K562 (cell line): ENCODE results near the gene SH3BP4. TPM values are rescaled to one million over a fixed set of nuclear protein-coding genes. Genes with fewer than 3 reads are reported as not detected.

Source experiments
- ATAC-seq: fragments of 200-7000 bp; cut with Tn5 transposase; 3 replicates; pipeline ENCODE4 v1.9.1; 2020; ENCODE audit warnings: moderate library complexity
- BruUV-seq: library from RNA; stranded (reverse); fragments of 400-500 nt; replicated peaks from 2 replicates; lab custom pipeline; 2021; lab: Mats Ljungman, UMichigan
- CTCF ChIA-PET: fragments of 300-600 bp; formaldehyde crosslinking; extraction: SDS; loops from one replicate; lab custom pipeline; 2021; ENCODE audit warnings: low intra/inter-chr PET ratio; lab: Yijun Ruan, JAX
- POLR2A ChIA-PET: fragments of 300-600, 350-650 bp; sonication (Branson Sonifier 250); formaldehyde crosslinking; extraction: SDS; loops from one replicate; lab custom pipeline; 2021; ENCODE audit warnings: antibody characterized with exemption, inconsistent platforms; lab: Yijun Ruan, JAX
- DNase-seq, 4 experiments: peaks; one replicate each; pipeline versions ENCODE4 v3.0.0 to v3.0.0-alpha.2; 2011 to 2018; ENCODE audit warnings: low spot score in 3 of 4, mixed read lengths in 3 of 4; ENCODE audit errors: extremely low read depth in 1 of 4
- FAIRE-seq: peaks from 2 replicates; lab custom pipeline; 2011; peaks lifted over from hg19 to GRCh38; lab: Jason Lieb, UNC
- H2AFZ ChIP-seq: 2 replicates; pipeline ENCODE4 v1.6.0; 2011; ENCODE audit warnings: low read depth, low read length, control low read depth, inconsistent platforms
- H3K27ac ChIP-seq: fragments of 200-600 bp; 3 replicates; pipeline ENCODE4 v1.8.0; 2011; ENCODE audit warnings: low read depth, mild to moderate bottlenecking, control low read depth, inconsistent platforms, low read length, moderate library complexity, mixed read lengths; ENCODE audit errors: extremely low read depth
- H3K27me3 ChIP-seq, 2 experiments: fragments of 300-600 bp in 1 of 2; 2 replicates in 1 of 2; 3 replicates in 1 of 2; pipeline versions ENCODE4 v1.6.0 to v1.8.0; 2011; ENCODE audit warnings: inconsistent platforms in 2 of 2, low read length in 2 of 2, mild to moderate bottlenecking in 1 of 2, mixed read lengths in 1 of 2, moderate library complexity in 1 of 2; ENCODE audit not compliant: control insufficient read depth in 2 of 2, insufficient read depth in 2 of 2
- H3K36me3 ChIP-seq: fragments of 300-600 bp; 3 replicates; pipeline ENCODE4 v1.8.0; 2011; ENCODE audit warnings: mild to moderate bottlenecking, low read length, inconsistent platforms; ENCODE audit not compliant: control insufficient read depth, insufficient read depth
- H3K4me1 ChIP-seq, 2 experiments: fragments of 200-600 bp in 1 of 2; replicated peaks in 1 of 2; 2 replicates in 1 of 2; 3 replicates in 1 of 2; pipeline versions ENCODE4 v1.5.1 to v1.8.0; 2011; ENCODE audit warnings: inconsistent platforms in 2 of 2, low read length in 2 of 2, mild to moderate bottlenecking in 1 of 2, mixed read lengths in 1 of 2, moderate library complexity in 1 of 2; ENCODE audit not compliant: control insufficient read depth in 2 of 2, insufficient read depth in 2 of 2
- H3K4me2 ChIP-seq: 2 replicates; pipeline ENCODE4 v1.6.1; 2011; ENCODE audit warnings: low read length, control low read depth, inconsistent platforms, mixed read lengths; ENCODE audit not compliant: insufficient read depth
- H3K4me3 ChIP-seq: fragments of 200-600 bp; sonication (generic), shearing (Covaris generic); 2 replicates; pipeline ENCODE4 v1.5.1; 2016; ENCODE audit warnings: control low read depth, inconsistent platforms
- H3K79me2 ChIP-seq: fragments of 200-600 bp; 3 replicates; pipeline ENCODE4 v1.8.0; 2011; ENCODE audit warnings: low read length, inconsistent platforms; ENCODE audit not compliant: control insufficient read depth, insufficient read depth
- H3K9ac ChIP-seq, 2 experiments: 2 replicates each; pipeline versions ENCODE4 v1.6.0 to v1.6.1; 2011; ENCODE audit warnings: low read depth in 2 of 2, low read length in 2 of 2, control low read depth in 1 of 2, inconsistent platforms in 1 of 2, mild to moderate bottlenecking in 1 of 2, mixed read lengths in 1 of 2; ENCODE audit not compliant: insufficient read depth in 1 of 2
- H3K9me1 ChIP-seq: one replicate; pipeline ENCODE4 v1.6.0; 2011; ENCODE audit warnings: inconsistent platforms, mild to moderate bottlenecking, low read length, moderate library complexity; ENCODE audit not compliant: control insufficient read depth, insufficient read depth
- H3K9me3 ChIP-seq: replicated peaks from 2 replicates; pipeline ENCODE4 v1.5.1; 2011; ENCODE audit warnings: low read depth, low read length, inconsistent platforms; ENCODE audit not compliant: control insufficient read depth, insufficient read depth
- H4K20me1 ChIP-seq: replicated peaks from 2 replicates; pipeline ENCODE4 v1.6.1; 2011; ENCODE audit warnings: low read length, inconsistent platforms, mixed read lengths; ENCODE audit not compliant: control insufficient read depth, insufficient read depth
- CBX3 ChIP-seq, 2 experiments: IDR thresholded peaks; 1 replicate in 1 of 2; 2 replicates in 1 of 2; pipeline ENCODE4 v1.6.1; 2012; ENCODE audit warnings: inconsistent platforms in 2 of 2, low read length in 2 of 2, borderline replicate concordance in 1 of 2, control low read depth in 1 of 2
- CHD2 ChIP-seq: IDR thresholded peaks from 2 replicates; pipeline ENCODE4 v1.6.1; 2011; ENCODE audit warnings: low read depth, low read length
- DNMT1 ChIP-seq: fragments of 450-650 bp; IDR thresholded peaks from 2 replicates; pipeline ENCODE4 v1.6.1; 2016; ENCODE audit warnings: antibody characterized with exemption, mild to moderate bottlenecking
- ETV6 ChIP-seq, 3 experiments: fragments of 150-350 bp in 1 of 3; sonication (generic) in 1 of 3; formaldehyde crosslinking in 1 of 3; IDR thresholded peaks; 2 replicates each; pipeline versions ENCODE4 v1.6.1 to v1.8.0; 2014 to 2022; ENCODE audit warnings: borderline replicate concordance in 2 of 3, low read depth in 2 of 3, antibody characterized with exemption in 1 of 3, low read length in 1 of 3, mild to moderate bottlenecking in 1 of 3, missing genetic modification reagents in 1 of 3
- GATAD2A ChIP-seq: fragments of 450-650 bp; IDR thresholded peaks from 2 replicates; pipeline ENCODE4 v1.6.1; 2017
- ID3 ChIP-seq, 2 experiments: fragments of 250-450 bp in 1 of 2; fragments of 450-650 bp in 1 of 2; sonication (Bioruptor Pico) in 1 of 2; IDR thresholded peaks; 2 replicates each; pipeline versions ENCODE4 v1.6.1 to v1.8.0; 2016 to 2021; ENCODE audit warnings: mild to moderate bottlenecking in 2 of 2, moderate library complexity in 2 of 2, missing compliant biosample characterization in 1 of 2, missing genetic modification characterization in 1 of 2
- JUN ChIP-seq, 2 experiments: sonication (generic) in 1 of 2; formaldehyde crosslinking in 1 of 2; IDR thresholded peaks; 2 replicates each; pipeline versions ENCODE4 v1.6.1 to v1.8.0; 2012 to 2022; ENCODE audit warnings: borderline replicate concordance in 2 of 2, mild to moderate bottlenecking in 2 of 2, improper control_type of control experiment in 1 of 2, low read depth in 1 of 2, low read length in 1 of 2, missing genetic modification reagents in 1 of 2
- MAX ChIP-seq: sonication (generic); formaldehyde crosslinking; IDR thresholded peaks from 2 replicates; pipeline ENCODE4 v1.9.0; 2022; ENCODE audit warnings: mild to moderate bottlenecking, missing genetic modification reagents
- PHF8 ChIP-seq: fragments of 200-600 bp; sonication (generic); IDR thresholded peaks from 2 replicates; pipeline ENCODE4 v1.6.1; 2012; ENCODE audit warnings: mixed run types, mild to moderate bottlenecking, inconsistent platforms, low read length, moderate library complexity, borderline replicate concordance
- PREB ChIP-seq: sonication (generic); formaldehyde crosslinking; IDR thresholded peaks from 2 replicates; pipeline ENCODE4 v1.8.1; 2023; ENCODE audit warnings: mild to moderate bottlenecking, missing genetic modification reagents
- RFX1 ChIP-seq: fragments of 450-650 bp; IDR thresholded peaks from 2 replicates; pipeline ENCODE4 v1.6.1; 2016; ENCODE audit warnings: mild to moderate bottlenecking, moderate library complexity
- ZNF174 ChIP-seq: fragments of 250-450 bp; sonication (Bioruptor Pico); IDR thresholded peaks from 2 replicates; pipeline ENCODE4 v1.4.0; 2020; ENCODE audit warnings: mild to moderate bottlenecking
- ZNF217 ChIP-seq: sonication (generic); formaldehyde crosslinking; IDR thresholded peaks from 2 replicates; pipeline ENCODE4 v1.8.0; 2022; ENCODE audit warnings: mild to moderate bottlenecking, missing genetic modification reagents
- ZNF589 ChIP-seq: fragments of 200-800 bp; sonication (Bioruptor generic); IDR thresholded peaks from 2 replicates; pipeline ENCODE4 v1.6.1; 2016; ENCODE audit warnings: low read depth, missing genetic modification characterization, missing compliant biosample characterization
- WGBS: fragments of 100-300 bp; shearing (Covaris generic); methylation state at CpG from one replicate; pipeline ENCODE4 v1.1.6; 2016; ENCODE audit warnings: low coverage, mixed read lengths; ENCODE audit not compliant: insufficient coverage; ENCODE audit errors: missing lambda C conversion rate; 5-methylcytosine and 5-hydroxymethylcytosine counted together
- in situ Hi-C: fragments of 300-500 bp; cut with MboI; formaldehyde crosslinking; loops from 4 replicates; pipeline ENCODE4 v1.15.0; 2018; ENCODE audit warnings: inconsistent platforms, mixed read lengths
- intact Hi-C: fragments of 100-400 bp; cut with micrococcal nuclease; formaldehyde crosslinking; loops from 2 replicates; pipeline ENCODE4 v1.14.2; 2022
- polyA plus RNA-seq, 8 experiments: library from polyadenylated mRNA; depleted of rRNA in 4 of 8; stranded (reverse) in 5 of 8; unstranded in 3 of 8; fragments of >200 nt; fragmentation: Nextera tagmentation in 2 of 8; fragmentation: Illumina TruSeq in 1 of 8; extraction: Ambion mirVana in 2 of 8; extraction: Trizol in 1 of 8; gene quantifications; 2 replicates each; pipeline versions ENCODE4 v1.2.1 to v1.2.3, GENCODE V29; 2011 to 2014; ENCODE audit warnings: inconsistent platforms in 1 of 8, missing spikeins in 1 of 8
- total RNA-seq, 7 experiments: library from RNA; depleted of rRNA in 6 of 7; stranded (reverse); fragments of >200 nt in 6 of 7; fragmentation: Illumina TruSeq in 2 of 7; extraction: Trizol in 2 of 7; gene quantifications; 2 replicates each; pipeline versions ENCODE4 v1.2.1 to v1.2.3, GENCODE V29; 2011 to 2021; ENCODE audit warnings: low replicate concordance in 1 of 7

The SH3BP4 gene
- total and polyA plus RNA-seq, 9 of the 15 experiments (the other 6 are each of a cell fraction or from before 2014, with no cell fraction given) = 0.03 to 0.28 (median 0.27) TPM; not detected in 6

- no peak overlapping the region for H3K27ac ChIP-seq
- in situ Hi-C loops = no loop called here
Measured at GRCh38 chr2:234993541-234993981, 41.7 kb downstream of the SH3BP4 start.

GRCh38 chr2:234994438-234995321, 42.9 kb downstream of the SH3BP4 start:
- no peak overlapping the region for H2AFZ ChIP-seq
- peaks cover 0 to 66% of the 10 kb centered on the region in 2 experiments for H3K27me3 ChIP-seq
- ChIA-PET CTCF (no interaction called here), POLR2A (no interaction called here)
- no peaks in the 10 kb centered on the region for H3K4me1 ChIP-seq
- in situ Hi-C loops (no loop called here), intact Hi-C loops (no loop called here)
- H3K79me2 ChIP-seq = no peaks in the 10 kb centered on the region
- no peak overlapping the region for H3K27ac ChIP-seq
- H4K20me1 ChIP-seq = no peaks in the 10 kb centered on the region
- no peak for DNase-seq
- no peak overlapping the region for H3K4me2 ChIP-seq
- BruUV-seq = no TSS peak
- under 1% methylated on average over 20 of the region's 29 CpGs for WGBS
- H3K9me1 ChIP-seq = no peaks in the 10 kb centered on the region
- no peaks in the 10 kb centered on the region for H3K9me3 ChIP-seq
- no peaks in the 10 kb centered on the region for H3K36me3 ChIP-seq
- no peak for FAIRE-seq
- H3K9ac ChIP-seq = no peak overlapping the region
- H3K4me3 ChIP-seq = no peak overlapping the region
- no peak for ATAC-seq
- no peak for TF ChIP-seq ID3 (CRISPR knock-in tag; IDR thresholded peaks at IDR 0.05)
- TF ChIP-seq ID3 (tag; IDR thresholded peaks at IDR 0.05) = no peak
- no peak for TF ChIP-seq ZNF589 (CRISPR knock-in tag)
- TF ChIP-seq DNMT1 = no peak
- no peak for TF ChIP-seq MAX (CRISPR knock-in tag)
- no peak for TF ChIP-seq RFX1
- no peak for TF ChIP-seq GATAD2A
- TF ChIP-seq CHD2 = no peak
- TF ChIP-seq PREB = no peak
- TF ChIP-seq ETV6 (IDR thresholded peaks at IDR 0.05; ENCODE audit: borderline replicate concordance in 1 of 2, low read depth in 2 of 2, low read length in 1 of 2) = no peak
- no peak for TF ChIP-seq ETV6 (CRISPR knock-in tag; IDR thresholded peaks at IDR 0.05; ENCODE audit: borderline replicate concordance)
- no peak for TF ChIP-seq CBX3 (IDR thresholded peaks at IDR 0.05; ENCODE audit: borderline replicate concordance in 1 of 2, low read length in 2 of 2)
- TF ChIP-seq ZNF174 = no peak

More at GRCh38 chr2:234993541-234993981, 41.7 kb downstream of the SH3BP4 start:
- H4K20me1 ChIP-seq = no peaks in the 10 kb centered on the region
- BruUV-seq = no TSS peak
- ChIA-PET POLR2A (no interaction called here), CTCF (no interaction called here)
- intact Hi-C loops = no loop called here
- WGBS = 4% methylated on average over 11 of the region's 11 CpGs
- H3K4me1 ChIP-seq = no peaks in the 10 kb centered on the region
- DNase-seq (no peak), FAIRE-seq (no peak), ATAC-seq (no peak)
- no peak overlapping the region for H3K4me3 ChIP-seq
- no peak overlapping the region for H3K9ac ChIP-seq
- peaks cover 0 to 63% of the 10 kb centered on the region in 2 experiments for H3K27me3 ChIP-seq
- H3K79me2 ChIP-seq = no peaks in the 10 kb centered on the region
- H3K4me2 ChIP-seq = no peak overlapping the region
- no peak for TF ChIP-seq ZNF217 (CRISPR knock-in tag)
- no peak for TF ChIP-seq JUN (IDR thresholded peaks at IDR 0.05; ENCODE audit: borderline replicate concordance, low read depth, low read length)
- TF ChIP-seq JUN (CRISPR knock-in tag; IDR thresholded peaks at IDR 0.05; ENCODE audit: borderline replicate concordance) = no peak
- no peak for TF ChIP-seq PHF8
- no peaks in the 10 kb centered on the region for H3K36me3 ChIP-seq
- H2AFZ ChIP-seq = no peak overlapping the region
- H3K9me1 ChIP-seq = no peaks in the 10 kb centered on the region
- H3K9me3 ChIP-seq = no peaks in the 10 kb centered on the region
